Left ventricle myocardium inferior (tissue), 1 donor: ENCODE data around the gene ISCA2. TPM values are rescaled to one million over a fixed set of nuclear protein-coding genes. Genes with fewer than 3 reads are reported as not detected.

ENCODE experiments used
- DNase-seq: peaks from one replicate; pipeline ENCODE4 v3.0.0-alpha.2; 2020
- H3K27ac ChIP-seq: fragments of 200-600 bp; replicated peaks from 2 replicates; pipeline ENCODE4 v1.8.0; 2021
- H3K27me3 ChIP-seq: fragments of 200-600 bp; 2 replicates; pipeline ENCODE4 v1.8.0; 2021; ENCODE audit warnings: low read depth
- H3K36me3 ChIP-seq: fragments of 200-600 bp; 2 replicates; pipeline ENCODE4 v1.8.0; 2021
- H3K4me1 ChIP-seq: fragments of 200-600 bp; 2 replicates; pipeline ENCODE4 v1.8.0; 2021
- H3K4me3 ChIP-seq: fragments of 200-600 bp; 2 replicates; pipeline ENCODE4 v1.8.0; 2021; ENCODE audit warnings: mild to moderate bottlenecking, moderate library complexity
- H3K9me3 ChIP-seq: fragments of 200-600 bp; replicated peaks from 2 replicates; pipeline ENCODE4 v1.8.0; 2021
- intact Hi-C: fragments of 100-400 bp; cut with micrococcal nuclease; formaldehyde crosslinking; loops from one replicate; pipeline ENCODE4 v1.11.0; 2022
- total RNA-seq: library from RNA; stranded (reverse); fragmentation: NEBNext Ultra II Directional; extraction: Animal tissue kit (Norgen Biotek cat#: 25700); gene quantifications from one replicate; pipeline ENCODE4 v1.2.1, GENCODE V29; 2021
- TF ChIP-seq, protein P1 (sequence below): fragments of 200-600 bp; IDR thresholded peaks from 2 replicates; pipeline ENCODE4 v1.8.0; 2021; ENCODE audit warnings: antibody characterized with exemption, mild to moderate bottlenecking, borderline replicate concordance
- donor health status: DM: no; HTN: yes; CAD: no; lungs with severe emphysema.

Gene ISCA2
- total RNA-seq, 1 donor from 2014 or later = 45.8 TPM

GRCh38 chr14:74511966-74512830 is 18.6 kb downstream of the ISCA2 start:
- TF ChIP-seq, protein P1, sequence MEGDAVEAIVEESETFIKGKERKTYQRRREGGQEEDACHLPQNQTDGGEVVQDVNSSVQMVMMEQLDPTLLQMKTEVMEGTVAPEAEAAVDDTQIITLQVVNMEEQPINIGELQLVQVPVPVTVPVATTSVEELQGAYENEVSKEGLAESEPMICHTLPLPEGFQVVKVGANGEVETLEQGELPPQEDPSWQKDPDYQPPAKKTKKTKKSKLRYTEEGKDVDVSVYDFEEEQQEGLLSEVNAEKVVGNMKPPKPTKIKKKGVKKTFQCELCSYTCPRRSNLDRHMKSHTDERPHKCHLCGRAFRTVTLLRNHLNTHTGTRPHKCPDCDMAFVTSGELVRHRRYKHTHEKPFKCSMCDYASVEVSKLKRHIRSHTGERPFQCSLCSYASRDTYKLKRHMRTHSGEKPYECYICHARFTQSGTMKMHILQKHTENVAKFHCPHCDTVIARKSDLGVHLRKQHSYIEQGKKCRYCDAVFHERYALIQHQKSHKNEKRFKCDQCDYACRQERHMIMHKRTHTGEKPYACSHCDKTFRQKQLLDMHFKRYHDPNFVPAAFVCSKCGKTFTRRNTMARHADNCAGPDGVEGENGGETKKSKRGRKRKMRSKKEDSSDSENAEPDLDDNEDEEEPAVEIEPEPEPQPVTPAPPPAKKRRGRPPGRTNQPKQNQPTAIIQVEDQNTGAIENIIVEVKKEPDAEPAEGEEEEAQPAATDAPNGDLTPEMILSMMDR = no peak
- Histone ChIP-seq H3K4me3 (no peak overlapping the region), H3K36me3 (no peaks in the 10 kb centered on the region), H3K27ac (no peak overlapping the region), H3K27me3 (peaks cover 4% of the 10 kb centered on the region), H3K4me1 (peaks cover 1% of the 10 kb centered on the region), H3K9me3 (no peaks in the 10 kb centered on the region)
- intact Hi-C loops = no loop called here
- DNase-seq = no peak

- Histone ChIP-seq H3K36me3 (no peaks in the 10 kb centered on the region), H3K27me3 (peaks cover 4% of the 10 kb centered on the region), H3K27ac (peak overlapping the region; percentile 15), H3K4me3 (no peak overlapping the region), H3K4me1 (no peaks in the 10 kb centered on the region), H3K9me3 (no peaks in the 10 kb centered on the region)
- DNase-seq = no peak
- TF ChIP-seq, protein P1 = no peak
- intact Hi-C loops = no loop called here
These were observed 20.9 kb downstream of the ISCA2 start for GRCh38 chr14:74514471-74514941.

GRCh38 chr14:74515891-74516412 is 22.4 kb downstream of the ISCA2 start:
- Histone ChIP-seq H3K4me1 (no peaks in the 10 kb centered on the region), H3K9me3 (no peaks in the 10 kb centered on the region), H3K27ac (no peak overlapping the region), H3K27me3 (no peaks in the 10 kb centered on the region), H3K4me3 (no peak overlapping the region), H3K36me3 (no peaks in the 10 kb centered on the region)
- intact Hi-C loops = no loop called here
- TF ChIP-seq, protein P1 = no peak
- peak; percentile 7 for DNase-seq

GRCh38 chr14:74516451-74517160 is 23.0 kb downstream of the ISCA2 start:
- H3K4me3 ChIP-seq = no peak overlapping the region
- H3K9me3 ChIP-seq = no peaks in the 10 kb centered on the region
- no peak overlapping the region for H3K27ac ChIP-seq
- DNase-seq = no peak
- no peaks in the 10 kb centered on the region for H3K4me1 ChIP-seq
- TF ChIP-seq, protein P1 = no peak
- no peaks in the 10 kb centered on the region for H3K36me3 ChIP-seq
- intact Hi-C loops = no loop called here
- no peaks in the 10 kb centered on the region for H3K27me3 ChIP-seq

DNA sequence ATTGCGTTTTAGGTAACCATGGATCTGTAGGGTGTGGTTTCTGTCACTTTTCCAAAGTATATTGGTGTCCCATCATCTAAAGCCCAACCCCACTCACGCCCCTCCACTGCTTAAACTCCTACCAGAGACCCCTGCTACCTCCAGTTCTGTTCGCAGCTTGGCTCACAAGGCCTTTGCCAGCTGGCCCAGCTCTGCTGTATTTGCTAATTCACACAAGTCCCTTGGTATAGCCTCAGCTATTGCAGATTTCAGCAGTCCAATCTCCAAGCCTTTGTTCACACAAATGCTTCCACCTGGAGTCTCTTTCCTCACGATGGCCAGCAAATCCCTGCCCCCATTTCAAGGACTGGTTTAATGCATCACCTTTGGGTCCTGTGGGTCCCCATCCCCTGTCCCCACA is 24.2 kb downstream of the ISCA2 start:
- TF ChIP-seq, protein P1 = no peak

More for the DNA sequence above, 24.2 kb downstream of the ISCA2 start:
- no peak overlapping the region for H3K27ac ChIP-seq
- no peaks in the 10 kb centered on the region for H3K36me3 ChIP-seq
- no peaks in the 10 kb centered on the region for H3K27me3 ChIP-seq
- intact Hi-C loops = no loop called here
- no peak overlapping the region for H3K4me3 ChIP-seq
- no peaks in the 10 kb centered on the region for H3K4me1 ChIP-seq
- no peak for DNase-seq
- no peaks in the 10 kb centered on the region for H3K9me3 ChIP-seq
